DOHH2 (cell line): Measurements from ENCODE around the gene MMP14.

Experiments used
- H3F3A ChIP-seq: fragments of 200-600 bp; sonication (generic), shearing (Covaris generic); 2 replicates; pipeline ENCODE4 v1.6.0; 2016; ENCODE audit warnings: antibody characterized with exemption, mild to moderate bottlenecking; ENCODE audit not compliant: control insufficient read depth, insufficient read depth
- H3K27ac ChIP-seq: fragments of 200-600 bp; sonication (generic); 2 replicates; pipeline ENCODE4 v1.5.1; 2014; ENCODE audit warnings: low read depth, mild to moderate bottlenecking, low read length, moderate library complexity
- H3K27me3 ChIP-seq: fragments of 200-600 bp; sonication (generic); 2 replicates; pipeline ENCODE4 v1.6.1; 2014; ENCODE audit warnings: mild to moderate bottlenecking, low read length, mixed read lengths; ENCODE audit not compliant: control insufficient read depth
- H3K36me3 ChIP-seq: fragments of 200-600 bp; sonication (generic); 2 replicates; pipeline ENCODE4 v1.6.1; 2014; ENCODE audit warnings: mild to moderate bottlenecking, low read length, moderate library complexity, mixed read lengths; ENCODE audit not compliant: control insufficient read depth
- H3K4me1 ChIP-seq: fragments of 200-600 bp; sonication (generic); 2 replicates; pipeline ENCODE4 v1.6.1; 2014; ENCODE audit warnings: mild to moderate bottlenecking, low read length, mixed read lengths; ENCODE audit not compliant: control insufficient read depth
- H3K4me2 ChIP-seq: fragments of 200-600 bp; sonication (generic); 2 replicates; pipeline ENCODE4 v1.6.0; 2014; ENCODE audit warnings: mild to moderate bottlenecking, low read length, moderate library complexity
- H3K4me3 ChIP-seq: fragments of 200-600 bp; sonication (generic); 2 replicates; pipeline ENCODE4 v1.5.1; 2014; ENCODE audit warnings: mild to moderate bottlenecking, low read length, mixed read lengths
- H3K79me2 ChIP-seq: fragments of 200-600 bp; sonication (generic); 2 replicates; pipeline ENCODE4 v1.6.1; 2014; ENCODE audit warnings: mild to moderate bottlenecking, low read length, mixed read lengths; ENCODE audit not compliant: control insufficient read depth
- H3K9me2 ChIP-seq: fragments of 200-600 bp; sonication (generic); replicated peaks from 2 replicates; pipeline ENCODE4 v1.6.1; 2014; ENCODE audit warnings: mild to moderate bottlenecking, low read length, mixed read lengths; ENCODE audit not compliant: control insufficient read depth
- H3K9me3 ChIP-seq: fragments of 200-600 bp; sonication (generic); 2 replicates; pipeline ENCODE4 v1.6.1; 2014; ENCODE audit warnings: antibody characterized with exemption, low read length, mixed read lengths; ENCODE audit not compliant: control insufficient read depth, insufficient read depth
- H4K20me1 ChIP-seq: fragments of 200-600 bp; sonication (generic); 2 replicates; pipeline ENCODE4 v1.6.0; 2014; ENCODE audit warnings: low read depth, mild to moderate bottlenecking, antibody characterized with exemption, low read length, moderate library complexity; ENCODE audit not compliant: control insufficient read depth, insufficient read depth
- EZH2phosphoT487 ChIP-seq: fragments of 200-600 bp; sonication (generic); IDR thresholded peaks from 2 replicates; pipeline ENCODE4 v1.6.1; 2017; ENCODE audit warnings: borderline replicate concordance, mild to moderate bottlenecking, antibody characterized with exemption, low read length, moderate library complexity, mixed read lengths
- TF ChIP-seq, protein P1 (sequence below): fragments of 200-600 bp; sonication (generic); IDR thresholded peaks from one replicate; pipeline ENCODE4 v1.5.1; 2014; ENCODE audit warnings: antibody characterized with exemption, mild to moderate bottlenecking, low read depth, low read length; ENCODE audit not compliant: poor library complexity, severe bottlenecking

MMP14 gene

DNA sequence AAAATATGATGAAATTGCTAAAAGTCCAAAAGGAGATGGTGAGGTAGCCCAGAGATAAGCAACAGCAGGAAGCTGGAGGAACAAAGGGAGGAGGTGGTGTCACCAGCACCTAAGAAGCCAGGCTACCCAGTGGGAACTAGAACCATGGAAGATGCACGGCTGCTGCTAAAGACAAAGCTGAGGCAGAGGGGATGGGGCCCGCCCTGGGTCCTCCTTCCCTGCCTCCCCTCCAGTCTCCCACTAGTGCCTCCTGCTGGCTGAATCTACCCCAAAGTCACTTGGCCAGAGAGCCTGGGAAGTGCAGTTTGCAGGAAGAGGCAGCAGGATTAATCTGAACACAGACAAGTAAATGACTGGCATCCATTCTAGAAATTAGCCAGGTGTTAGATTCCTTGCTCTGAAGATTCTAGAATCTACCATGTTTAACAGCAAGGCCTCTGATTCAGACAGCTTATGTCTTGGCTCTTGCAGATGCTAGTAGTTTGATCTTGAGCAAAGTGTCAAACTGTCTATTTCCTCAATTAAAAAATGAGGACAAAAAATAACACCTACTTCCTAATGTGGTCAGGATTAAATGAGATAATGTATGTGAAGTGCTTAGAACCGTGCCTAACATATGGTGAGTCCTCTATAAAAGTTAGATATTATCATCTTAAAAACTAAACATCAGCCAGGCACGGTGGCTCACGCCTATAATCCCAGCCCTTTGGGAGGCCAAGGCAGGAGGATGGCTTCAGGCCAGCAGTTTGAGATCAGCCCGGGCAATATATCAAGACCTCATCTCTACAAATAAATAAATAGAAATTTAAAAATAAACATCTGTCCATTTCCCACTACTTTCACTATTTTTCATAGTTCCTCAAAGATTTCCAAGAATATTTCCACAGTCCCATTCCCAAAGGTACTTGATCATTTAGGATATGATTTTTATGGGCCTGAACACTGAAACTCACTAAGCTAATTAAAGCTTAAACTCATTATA, 29.3 kb downstream of the MMP14 start:
- Histone ChIP-seq H3K4me1 (peaks cover 21% of the 10 kb centered on the region), H3K9me3 (no peaks in the 10 kb centered on the region), H3K36me3 (no peaks in the 10 kb centered on the region), H3K9me2 (no peaks in the 10 kb centered on the region), H3F3A (peaks cover 3% of the 10 kb centered on the region; the same call in 1 of the 2 replicates), H3K4me2 (no peak overlapping the region), H3K4me3 (no peak overlapping the region), H3K79me2 (no peaks in the 10 kb centered on the region), H4K20me1 (no peaks in the 10 kb centered on the region), H3K27me3 (no peaks in the 10 kb centered on the region), H3K27ac (no peak overlapping the region)
- TF ChIP-seq, protein P1, sequence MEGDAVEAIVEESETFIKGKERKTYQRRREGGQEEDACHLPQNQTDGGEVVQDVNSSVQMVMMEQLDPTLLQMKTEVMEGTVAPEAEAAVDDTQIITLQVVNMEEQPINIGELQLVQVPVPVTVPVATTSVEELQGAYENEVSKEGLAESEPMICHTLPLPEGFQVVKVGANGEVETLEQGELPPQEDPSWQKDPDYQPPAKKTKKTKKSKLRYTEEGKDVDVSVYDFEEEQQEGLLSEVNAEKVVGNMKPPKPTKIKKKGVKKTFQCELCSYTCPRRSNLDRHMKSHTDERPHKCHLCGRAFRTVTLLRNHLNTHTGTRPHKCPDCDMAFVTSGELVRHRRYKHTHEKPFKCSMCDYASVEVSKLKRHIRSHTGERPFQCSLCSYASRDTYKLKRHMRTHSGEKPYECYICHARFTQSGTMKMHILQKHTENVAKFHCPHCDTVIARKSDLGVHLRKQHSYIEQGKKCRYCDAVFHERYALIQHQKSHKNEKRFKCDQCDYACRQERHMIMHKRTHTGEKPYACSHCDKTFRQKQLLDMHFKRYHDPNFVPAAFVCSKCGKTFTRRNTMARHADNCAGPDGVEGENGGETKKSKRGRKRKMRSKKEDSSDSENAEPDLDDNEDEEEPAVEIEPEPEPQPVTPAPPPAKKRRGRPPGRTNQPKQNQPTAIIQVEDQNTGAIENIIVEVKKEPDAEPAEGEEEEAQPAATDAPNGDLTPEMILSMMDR = peak; percentile 66
- TF ChIP-seq EZH2phosphoT487 = no peak

DNA sequence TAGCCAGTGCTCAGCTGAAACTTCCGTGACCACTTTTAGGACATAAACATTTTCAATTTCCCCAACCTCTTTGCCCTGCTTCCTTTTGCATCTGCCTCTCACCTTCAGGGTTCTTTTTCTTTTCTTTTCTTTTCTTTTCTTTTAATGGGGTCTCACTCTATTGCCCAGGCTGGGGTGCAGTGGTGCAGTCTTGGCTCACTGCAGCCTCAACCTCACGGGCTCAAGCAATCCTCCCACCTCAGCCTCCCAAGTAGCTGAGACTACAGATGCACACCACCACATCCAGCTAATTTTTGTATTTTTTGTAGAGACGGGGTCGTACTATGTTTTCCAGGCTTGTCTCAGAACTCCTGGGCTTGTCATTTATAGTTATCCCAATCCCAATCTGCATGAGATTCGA, 30.5 kb downstream of the MMP14 start:
- no peak overlapping the region for H3K4me2 ChIP-seq
- TF ChIP-seq, protein P1 = no peak
- TF ChIP-seq EZH2phosphoT487 = no peak
- no peak overlapping the region for H3K27ac ChIP-seq
- H3K9me2 ChIP-seq = no peaks in the 10 kb centered on the region
- no peaks in the 10 kb centered on the region for H4K20me1 ChIP-seq
- H3K9me3 ChIP-seq = no peaks in the 10 kb centered on the region
- H3K79me2 ChIP-seq = no peaks in the 10 kb centered on the region
- no peaks in the 10 kb centered on the region for H3K36me3 ChIP-seq
- H3K27me3 ChIP-seq = no peaks in the 10 kb centered on the region
- no peak overlapping the region for H3K4me3 ChIP-seq
- H3F3A ChIP-seq = peaks cover 11% of the 10 kb centered on the region
- H3K4me1 ChIP-seq = peaks cover 25% of the 10 kb centered on the region

DNA sequence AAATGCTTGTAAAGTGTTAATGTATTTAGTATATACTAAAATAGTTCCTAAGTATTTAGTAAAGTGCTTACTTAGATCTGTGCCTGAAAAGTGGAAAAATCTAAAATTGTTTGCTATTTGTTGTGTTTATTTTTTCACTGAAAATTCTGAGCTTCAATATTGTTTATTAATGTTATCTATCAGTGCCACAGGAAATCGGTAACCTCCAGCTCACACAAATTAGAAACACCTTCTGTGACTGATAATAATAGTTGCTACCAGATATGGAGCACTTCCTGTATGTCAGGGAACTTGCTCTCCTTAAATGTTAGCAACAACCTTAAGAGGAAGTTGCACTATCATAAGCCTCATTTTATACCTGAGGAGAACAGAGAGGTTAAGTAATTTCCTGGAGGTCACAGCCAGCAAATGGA, 34.4 kb downstream of the MMP14 start:
- Histone ChIP-seq H3K9me3 (no peaks in the 10 kb centered on the region), H3K4me2 (peak overlapping the region; percentile 93), H3F3A (peaks cover 11% of the 10 kb centered on the region), H3K79me2 (peaks cover 21% of the 10 kb centered on the region), H3K27me3 (no peaks in the 10 kb centered on the region), H3K4me1 (peaks cover 30% of the 10 kb centered on the region), H3K4me3 (peak overlapping the region; percentile 97), H3K36me3 (peaks cover 37% of the 10 kb centered on the region), H3K27ac (peak overlapping the region; percentile 95), H3K9me2 (no peaks in the 10 kb centered on the region), H4K20me1 (peaks cover 6% of the 10 kb centered on the region)
- TF ChIP-seq, protein P1 = no peak
- no peak for TF ChIP-seq EZH2phosphoT487
